Dedifferentiated amniotic fluid mesenchymal stem cell (primary cell): ENCODE data around the gene MGST1.

Experiments used
- DNase-seq: peaks from one replicate; pipeline ENCODE4 v3.0.0-alpha.2; 2016; ENCODE audit errors: extremely low spot score

The MGST1 gene

DNA sequence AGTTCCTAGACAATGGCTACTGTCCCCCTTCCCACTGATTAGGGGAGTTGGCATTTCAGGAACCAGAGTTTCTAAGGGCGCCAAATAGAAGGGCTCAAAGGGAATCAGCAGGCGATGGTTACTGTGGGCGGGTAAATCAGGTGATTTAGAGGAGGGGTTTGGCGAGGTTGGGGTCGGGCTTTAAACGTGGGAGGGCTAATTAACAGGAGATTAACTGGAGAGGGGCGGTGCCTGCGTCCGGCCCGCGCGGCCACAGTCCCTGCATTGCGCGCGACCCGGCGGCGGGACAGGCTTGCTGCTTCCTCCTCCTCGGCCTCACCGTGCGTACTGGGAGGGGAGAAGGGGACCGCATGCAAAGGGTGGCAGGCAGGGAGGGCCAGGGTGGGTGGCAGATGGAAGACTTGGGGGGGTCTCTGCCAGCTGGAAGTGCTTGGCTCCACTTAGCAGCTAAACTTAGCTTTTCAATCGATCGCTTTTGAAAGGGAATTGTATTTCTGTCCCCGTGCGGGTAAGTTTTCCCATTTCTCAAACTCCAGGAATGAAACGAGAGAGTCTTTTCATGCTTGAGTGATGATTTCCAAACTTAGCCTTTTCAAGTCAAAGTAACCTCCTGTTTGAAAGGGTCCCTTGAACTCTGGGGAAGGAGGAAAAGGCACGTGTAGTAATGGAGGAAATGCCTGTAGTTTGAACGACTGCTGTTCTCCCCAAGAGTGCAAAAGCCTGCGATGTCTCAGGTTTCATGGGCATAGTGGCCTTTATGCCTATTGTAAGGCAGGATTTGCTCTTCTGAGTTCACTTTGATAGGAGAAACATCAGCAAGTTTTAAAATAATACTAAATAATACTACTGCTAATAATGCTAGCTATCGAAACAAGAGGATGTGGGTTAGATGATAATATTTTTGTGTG, at the start of gene MGST1:
MGST1 (plus strand) TSS at position 255 of the 908 bp plus-strand sequence. CDS start 6,608 bp downstream, outside the sequence.
- DNase-seq: no peak

- DNase-seq: no peak
Measured at GRCh38 chr12:16299403-16299802, 48.0 kb upstream of the MGST1 start.

DNA sequence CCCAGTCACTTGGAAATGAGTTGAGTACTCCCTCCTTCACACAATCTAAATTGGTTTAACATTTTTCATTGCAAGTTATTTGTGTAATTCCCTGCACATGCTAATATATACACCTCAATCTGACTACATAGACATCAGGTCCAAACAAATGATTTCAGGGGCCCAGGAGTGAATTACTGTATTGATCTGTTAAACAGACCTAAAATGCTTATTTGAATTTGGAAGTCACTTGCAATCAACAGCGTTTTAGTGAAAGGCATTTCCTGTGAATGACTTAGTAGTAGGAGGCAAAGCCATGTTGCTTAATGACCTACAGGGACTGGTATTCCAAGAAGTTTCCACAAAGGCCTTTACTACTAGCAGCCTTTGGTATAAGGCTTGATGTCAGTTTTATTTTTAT, 47.3 kb upstream of the MGST1 start:
- DNase-seq: peak; percentile 14

GRCh38 chr12:16300736-16301135, 46.7 kb upstream of the MGST1 start:
- no peak for DNase-seq

DNA sequence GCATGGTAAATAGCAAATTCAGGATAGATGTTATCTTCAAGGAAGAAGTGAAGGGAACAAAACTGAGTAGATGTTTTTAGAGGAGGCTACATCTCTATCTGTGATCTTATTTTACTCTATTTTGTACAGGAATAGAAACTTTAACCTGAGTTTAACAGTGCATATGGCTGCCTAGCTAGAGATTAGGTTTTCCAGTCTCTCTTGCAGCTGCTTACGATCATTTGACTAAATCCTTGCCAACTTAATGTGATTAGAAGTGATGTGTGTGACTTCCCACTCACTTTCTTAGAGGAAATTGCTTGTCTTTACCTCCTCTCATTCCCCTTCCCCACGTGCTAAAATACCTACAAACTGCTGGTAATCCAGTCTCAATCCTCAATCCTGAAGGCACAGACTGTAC, 43.5 kb upstream of the MGST1 start:
- DNase-seq: no peak

DNA sequence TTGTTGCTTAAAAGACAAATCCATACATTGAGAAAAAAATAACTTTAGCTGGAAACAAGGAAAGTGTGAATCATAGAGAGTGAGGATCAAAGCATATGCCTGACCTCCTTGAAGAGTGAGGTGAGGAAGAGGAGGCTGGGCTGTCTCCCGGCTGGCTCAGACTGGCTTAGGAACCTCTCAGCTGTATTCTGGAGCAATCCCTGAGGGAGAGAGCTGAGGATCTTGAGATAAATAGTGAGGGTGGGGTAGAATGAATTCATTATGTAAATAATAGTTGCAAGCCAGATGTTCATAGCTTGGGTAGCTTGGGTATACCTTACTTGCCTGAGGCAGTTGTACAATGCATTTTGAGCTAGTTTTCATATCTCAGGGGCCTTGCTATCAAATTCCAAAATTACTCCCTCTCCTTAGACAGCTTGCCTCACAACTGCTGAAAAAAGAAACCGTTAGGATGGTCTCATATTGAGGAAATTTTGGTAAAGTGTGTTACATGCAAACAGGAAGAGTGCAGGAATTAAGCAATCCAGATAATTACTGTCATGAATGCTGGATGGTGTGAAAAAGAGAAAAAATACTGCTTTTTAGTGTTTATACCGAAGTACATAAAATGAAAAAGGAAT, 39.5 kb upstream of the MGST1 start:
- no peak for DNase-seq

DNA sequence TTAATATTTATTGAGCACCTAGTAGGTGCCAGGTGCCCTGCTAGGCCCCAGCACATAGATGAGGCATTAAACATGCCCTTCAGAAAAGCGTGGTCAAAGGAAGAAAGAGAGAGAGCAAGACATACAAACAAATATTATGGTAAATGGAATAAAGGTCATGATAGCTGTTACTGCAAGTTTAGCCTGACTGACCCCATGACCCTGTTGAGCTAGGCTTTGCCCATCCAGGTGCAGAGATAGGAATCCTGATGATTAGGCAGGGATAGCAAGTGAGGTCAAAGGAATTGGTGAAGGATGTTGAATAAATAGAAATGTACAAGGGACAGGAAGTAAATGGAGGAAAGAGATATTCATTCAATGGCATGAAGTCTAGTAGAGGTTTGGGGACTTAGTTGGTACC, 36.5 kb upstream of the MGST1 start:
- no peak for DNase-seq

- peak; percentile 21 for DNase-seq
Measured at GRCh38 chr12:16323010-16323409, 24.4 kb upstream of the MGST1 start.

- DNase-seq: no peak
Measured at GRCh38 chr12:16323638-16324037, 23.8 kb upstream of the MGST1 start.

DNA sequence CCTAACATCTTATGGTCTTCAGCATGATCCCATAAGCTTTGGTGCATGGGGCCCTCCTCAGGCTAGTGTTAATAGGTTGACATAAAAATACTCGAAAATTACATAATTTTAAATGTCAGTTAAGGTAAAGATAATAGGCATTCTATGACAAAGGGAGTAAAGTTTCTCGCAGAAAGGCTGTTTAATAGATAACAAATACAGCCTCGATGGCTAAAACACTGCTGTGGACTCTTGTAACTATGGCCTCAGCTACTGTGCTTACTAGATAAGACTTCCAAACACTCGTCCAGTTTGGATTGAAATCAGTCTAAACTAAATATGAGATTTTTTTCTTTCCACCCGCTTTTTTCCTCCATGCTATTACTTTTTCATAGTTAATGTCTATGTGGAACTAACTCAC, 23.2 kb upstream of the MGST1 start:
- no peak for DNase-seq

GRCh38 chr12:16324772-16325171, 22.7 kb upstream of the MGST1 start:
- DNase-seq: no peak

GRCh38 chr12:16325426-16325825, 22.0 kb upstream of the MGST1 start:
- no peak for DNase-seq

- no peak for DNase-seq
Measured at GRCh38 chr12:16327963-16328362, 19.5 kb upstream of the MGST1 start.

GRCh38 chr12:16329594-16329993, 17.9 kb upstream of the MGST1 start:
- DNase-seq: no peak

DNA sequence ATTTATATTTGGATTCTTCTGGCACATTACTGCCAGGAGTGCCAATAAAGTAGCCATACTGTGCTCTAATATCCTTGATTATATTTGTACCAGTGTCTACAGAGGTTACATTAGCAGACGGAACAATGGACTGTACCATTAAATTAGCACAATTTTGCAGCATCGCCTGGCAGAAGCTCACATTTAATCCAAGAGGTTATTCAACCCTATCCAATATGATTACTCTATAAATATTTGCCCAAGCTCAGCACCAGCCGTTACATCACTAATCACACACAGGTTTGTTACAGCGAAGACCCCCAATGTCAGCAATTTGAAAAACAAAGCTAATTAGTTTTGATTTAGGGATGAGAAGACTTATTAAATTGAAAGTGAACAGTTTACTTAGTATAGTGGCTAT, 16.9 kb upstream of the MGST1 start:
- DNase-seq: no peak

GRCh38 chr12:16331998-16332397, 15.4 kb upstream of the MGST1 start:
- no peak for DNase-seq

- no peak for DNase-seq
Measured at GRCh38 chr12:16335838-16336237, 11.6 kb upstream of the MGST1 start.

DNA sequence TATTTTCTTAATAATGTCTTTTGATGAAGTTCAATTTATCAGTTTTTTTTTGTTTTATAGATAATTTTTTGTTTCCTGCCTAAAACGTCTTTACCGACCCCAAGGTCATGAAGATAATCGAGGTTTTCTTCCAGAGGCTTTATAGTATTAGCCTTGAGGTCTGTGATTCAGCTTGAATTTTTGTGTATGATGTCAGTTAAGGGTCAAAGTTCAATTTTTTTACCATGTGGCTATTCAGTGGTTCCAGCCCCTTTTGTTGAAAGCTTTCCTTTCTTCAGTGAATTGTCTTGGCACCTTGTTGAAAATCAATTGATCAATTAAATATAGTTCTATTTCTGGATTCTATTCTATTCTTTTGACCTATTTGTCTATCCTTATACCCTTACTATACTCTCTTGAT, 3.2 kb upstream of the MGST1 start:
- DNase-seq: no peak

DNA sequence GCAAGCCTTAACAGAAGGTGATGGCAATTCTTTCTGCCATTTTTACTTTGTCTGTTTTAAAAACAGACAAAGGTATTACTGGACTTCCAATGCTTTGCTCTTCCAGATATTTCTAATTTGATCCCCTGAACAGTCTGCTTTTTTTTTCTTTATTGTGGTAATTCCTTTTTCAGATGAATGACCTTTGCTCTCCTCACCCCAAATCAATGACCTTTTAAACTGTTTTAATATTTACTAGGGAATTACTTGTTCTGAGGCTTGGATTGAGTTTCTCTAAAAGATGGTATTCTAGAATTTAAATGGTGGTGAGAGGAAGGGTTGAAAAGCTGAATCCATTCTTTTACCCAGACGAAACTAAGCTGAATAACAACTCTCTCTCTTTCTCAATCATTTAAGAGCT, 2.3 kb upstream of the MGST1 start:
- DNase-seq: no peak

DNA sequence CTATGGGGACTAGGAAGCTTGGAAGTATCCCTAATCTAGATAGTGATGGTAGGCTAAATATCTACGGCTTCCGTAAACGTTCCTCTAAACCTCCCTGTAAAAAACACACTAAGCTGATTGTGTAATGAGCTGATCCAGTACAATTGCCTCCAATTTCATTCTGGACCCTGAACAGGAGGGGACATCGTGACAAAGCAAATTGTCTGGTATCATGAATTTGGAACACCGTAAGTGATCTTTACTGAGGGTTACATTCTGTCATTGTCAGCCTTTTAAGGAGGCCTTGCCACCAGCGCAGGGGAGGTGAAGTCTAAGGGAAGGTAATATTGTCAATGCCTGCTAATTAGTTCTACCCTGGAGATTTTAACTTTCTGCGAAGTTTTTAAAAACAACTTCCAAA, 487 bp upstream of the MGST1 start:
- no peak for DNase-seq

DNA sequence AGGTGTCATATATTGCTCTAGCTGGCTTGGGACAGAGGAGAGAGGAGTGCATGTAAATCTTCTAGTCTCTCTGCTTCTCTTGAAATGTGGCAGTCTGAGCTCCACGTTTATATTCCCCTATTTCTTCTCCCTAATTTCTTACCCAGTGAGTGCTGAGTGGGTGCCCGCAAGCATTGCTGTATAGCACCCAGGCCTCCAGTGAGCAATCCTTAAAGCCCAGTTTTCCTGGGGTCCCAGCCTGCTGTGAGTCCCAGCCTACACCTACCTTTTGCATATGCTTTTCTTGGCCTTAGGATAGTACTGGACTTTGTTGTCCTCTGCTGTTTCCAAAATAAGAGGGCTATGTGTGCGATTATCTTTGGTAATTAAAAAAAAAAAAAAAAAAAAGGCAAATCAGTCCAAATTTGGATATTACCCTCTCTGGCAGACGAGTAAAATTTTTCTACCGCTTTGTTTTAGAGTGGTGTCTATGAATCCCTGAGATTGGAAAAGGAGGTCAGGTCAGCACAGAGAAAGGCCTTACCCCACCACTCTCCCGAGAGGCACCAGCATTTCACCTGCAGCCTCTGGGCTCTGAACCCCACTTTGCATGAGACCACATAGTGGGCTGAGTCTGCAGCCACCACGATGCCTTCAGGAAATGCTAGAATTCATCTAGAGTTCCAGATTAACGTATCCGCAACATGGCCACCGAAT, 1.1 kb downstream of the MGST1 start:
- no peak for DNase-seq

DNA sequence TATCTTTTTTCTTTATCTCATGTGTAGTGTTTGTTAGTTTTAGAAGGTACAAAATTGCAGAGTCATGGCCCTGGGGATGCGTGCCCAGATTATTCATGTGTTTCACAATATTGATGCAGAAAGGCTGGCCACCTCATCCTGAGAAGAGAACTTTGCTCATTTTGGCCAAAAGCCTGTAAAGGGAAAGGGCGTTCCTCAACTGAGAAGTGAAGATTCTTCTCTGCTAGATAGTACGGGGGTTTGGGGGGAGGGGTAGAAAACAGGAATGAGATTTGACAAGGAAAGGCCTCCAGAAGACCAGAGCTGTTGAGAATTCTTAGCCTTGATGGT, 1.7 kb downstream of the MGST1 start:
- peak; percentile 20 for DNase-seq

DNA sequence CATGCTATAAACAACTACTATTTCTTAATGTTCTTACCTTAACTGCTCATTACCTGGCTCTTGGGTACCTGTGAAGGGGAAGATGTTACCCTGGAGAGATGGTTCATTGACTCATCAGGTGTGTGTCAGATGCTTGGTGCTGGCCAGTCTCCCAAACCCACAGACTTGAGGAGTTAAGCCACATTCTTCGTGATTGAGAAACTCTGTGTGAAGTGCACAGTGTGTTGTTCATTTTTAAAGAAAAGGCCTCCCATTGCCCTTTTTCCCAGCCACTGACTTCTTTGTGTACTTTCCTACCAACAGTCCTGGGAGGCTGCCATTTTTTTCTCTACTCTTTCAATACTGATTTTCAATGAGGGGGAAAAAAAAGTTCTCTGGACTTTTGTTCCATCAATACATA, 3.2 kb downstream of the MGST1 start:
- DNase-seq: no peak
